Measurements from ENCODE around the gene TUBB4A.

TUBB4A gene

GRCh38 chr19:6534451-6535093 is 32.5 kb upstream of the TUBB4A start:
- ATAC-seq = no peak
- TF ChIP-seq RARB (CRISPR knock-in tag; IDR thresholded peaks at IDR 0.05) (no peak), ZFP30 (CRISPR knock-in tag; IDR thresholded peaks at IDR 0.05) (no peak), ZFP3 (CRISPR knock-in tag; IDR thresholded peaks at IDR 0.05) (no peak), POU6F1 (CRISPR knock-in tag; IDR thresholded peaks at IDR 0.05; ENCODE audit: borderline replicate concordance, low read depth) (no peak), ZNF8 (CRISPR knock-in tag; IDR thresholded peaks at IDR 0.05) (no peak), OSR1 (CRISPR knock-in tag; IDR thresholded peaks at IDR 0.05) (no peak), TCF4 (CRISPR knock-in tag; IDR thresholded peaks at IDR 0.05; ENCODE audit: borderline replicate concordance) (no peak), ISL1 (CRISPR knock-in tag; IDR thresholded peaks at IDR 0.05) (no peak), PPARA (CRISPR knock-in tag; IDR thresholded peaks at IDR 0.05; ENCODE audit: borderline replicate concordance) (no peak), ZNF565 (CRISPR knock-in tag; conservative IDR thresholded peaks at IDR 0.05; ENCODE audit: low read depth) (no peak), SNAI2 (CRISPR knock-in tag; IDR thresholded peaks at IDR 0.05) (no peak)
- TF ChIP-seq, protein P1, sequence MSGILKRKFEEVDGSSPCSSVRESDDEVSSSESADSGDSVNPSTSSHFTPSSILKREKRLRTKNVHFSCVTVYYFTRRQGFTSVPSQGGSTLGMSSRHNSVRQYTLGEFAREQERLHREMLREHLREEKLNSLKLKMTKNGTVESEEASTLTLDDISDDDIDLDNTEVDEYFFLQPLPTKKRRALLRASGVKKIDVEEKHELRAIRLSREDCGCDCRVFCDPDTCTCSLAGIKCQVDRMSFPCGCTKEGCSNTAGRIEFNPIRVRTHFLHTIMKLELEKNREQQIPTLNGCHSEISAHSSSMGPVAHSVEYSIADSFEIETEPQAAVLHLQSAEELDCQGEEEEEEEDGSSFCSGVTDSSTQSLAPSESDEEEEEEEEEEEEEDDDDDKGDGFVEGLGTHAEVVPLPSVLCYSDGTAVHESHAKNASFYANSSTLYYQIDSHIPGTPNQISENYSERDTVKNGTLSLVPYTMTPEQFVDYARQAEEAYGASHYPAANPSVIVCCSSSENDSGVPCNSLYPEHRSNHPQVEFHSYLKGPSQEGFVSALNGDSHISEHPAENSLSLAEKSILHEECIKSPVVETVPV (CRISPR knock-in tag; IDR thresholded peaks at IDR 0.05) = no peak
- TF ChIP-seq, protein P2, sequence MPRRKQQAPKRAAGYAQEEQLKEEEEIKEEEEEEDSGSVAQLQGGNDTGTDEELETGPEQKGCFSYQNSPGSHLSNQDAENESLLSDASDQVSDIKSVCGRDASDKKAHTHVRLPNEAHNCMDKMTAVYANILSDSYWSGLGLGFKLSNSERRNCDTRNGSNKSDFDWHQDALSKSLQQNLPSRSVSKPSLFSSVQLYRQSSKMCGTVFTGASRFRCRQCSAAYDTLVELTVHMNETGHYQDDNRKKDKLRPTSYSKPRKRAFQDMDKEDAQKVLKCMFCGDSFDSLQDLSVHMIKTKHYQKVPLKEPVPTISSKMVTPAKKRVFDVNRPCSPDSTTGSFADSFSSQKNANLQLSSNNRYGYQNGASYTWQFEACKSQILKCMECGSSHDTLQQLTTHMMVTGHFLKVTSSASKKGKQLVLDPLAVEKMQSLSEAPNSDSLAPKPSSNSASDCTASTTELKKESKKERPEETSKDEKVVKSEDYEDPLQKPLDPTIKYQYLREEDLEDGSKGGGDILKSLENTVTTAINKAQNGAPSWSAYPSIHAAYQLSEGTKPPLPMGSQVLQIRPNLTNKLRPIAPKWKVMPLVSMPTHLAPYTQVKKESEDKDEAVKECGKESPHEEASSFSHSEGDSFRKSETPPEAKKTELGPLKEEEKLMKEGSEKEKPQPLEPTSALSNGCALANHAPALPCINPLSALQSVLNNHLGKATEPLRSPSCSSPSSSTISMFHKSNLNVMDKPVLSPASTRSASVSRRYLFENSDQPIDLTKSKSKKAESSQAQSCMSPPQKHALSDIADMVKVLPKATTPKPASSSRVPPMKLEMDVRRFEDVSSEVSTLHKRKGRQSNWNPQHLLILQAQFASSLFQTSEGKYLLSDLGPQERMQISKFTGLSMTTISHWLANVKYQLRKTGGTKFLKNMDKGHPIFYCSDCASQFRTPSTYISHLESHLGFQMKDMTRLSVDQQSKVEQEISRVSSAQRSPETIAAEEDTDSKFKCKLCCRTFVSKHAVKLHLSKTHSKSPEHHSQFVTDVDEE (CRISPR knock-in tag; IDR thresholded peaks at IDR 0.05) = no peak

- TF ChIP-seq ZNF565 (CRISPR knock-in tag; conservative IDR thresholded peaks at IDR 0.05; ENCODE audit: low read depth) (no peak), GLIS3 (CRISPR knock-in tag; IDR thresholded peaks at IDR 0.05) (no peak), ZFP3 (CRISPR knock-in tag; IDR thresholded peaks at IDR 0.05) (no peak), ZNF70 (CRISPR knock-in tag; IDR thresholded peaks at IDR 0.05) (no peak), ESRRG (CRISPR knock-in tag; IDR thresholded peaks at IDR 0.05) (no peak), PPARA (CRISPR knock-in tag; IDR thresholded peaks at IDR 0.05; ENCODE audit: borderline replicate concordance) (no peak), TCF4 (CRISPR knock-in tag; IDR thresholded peaks at IDR 0.05; ENCODE audit: borderline replicate concordance) (no peak), ISL1 (CRISPR knock-in tag; IDR thresholded peaks at IDR 0.05) (no peak), ZC3H10 (CRISPR knock-in tag; IDR thresholded peaks at IDR 0.05) (no peak), SNAI2 (CRISPR knock-in tag; IDR thresholded peaks at IDR 0.05) (no peak)
- TF ChIP-seq, protein P2 (CRISPR knock-in tag; IDR thresholded peaks at IDR 0.05) = no peak
These were observed 31.8 kb upstream of the TUBB4A start for GRCh38 chr19:6533746-6534418.

DNA sequence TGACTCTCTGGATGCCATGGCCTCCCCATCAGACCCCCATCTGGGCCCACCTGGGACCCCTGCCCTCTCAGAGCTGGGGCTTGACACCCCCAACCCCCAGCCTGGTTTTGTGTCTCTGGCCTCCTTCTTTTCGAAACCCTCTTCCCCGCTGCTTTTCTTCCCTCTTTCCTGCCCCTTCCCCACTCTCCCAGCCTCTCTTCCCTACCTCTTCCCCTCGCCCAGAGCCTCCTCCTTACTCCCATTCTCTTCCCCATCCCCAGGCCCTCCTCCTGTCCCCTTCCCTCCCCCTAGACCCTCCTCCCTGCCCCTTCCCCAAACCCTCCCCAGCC is 30.9 kb upstream of the TUBB4A start:
- no peak for ATAC-seq
- TF ChIP-seq ZC3H10 (CRISPR knock-in tag; IDR thresholded peaks at IDR 0.05) = no peak
- TF ChIP-seq RARB (CRISPR knock-in tag; IDR thresholded peaks at IDR 0.05) = no peak
- TF ChIP-seq ZNF8 (CRISPR knock-in tag; IDR thresholded peaks at IDR 0.05) = no peak
- TF ChIP-seq ISL1 (CRISPR knock-in tag; IDR thresholded peaks at IDR 0.05) = no peak
- TF ChIP-seq CSDC2 (CRISPR knock-in tag; IDR thresholded peaks at IDR 0.05) = no peak
- TF ChIP-seq ZNF565 (CRISPR knock-in tag; conservative IDR thresholded peaks at IDR 0.05; ENCODE audit: low read depth) = no peak
- no peak for TF ChIP-seq ARNTL (CRISPR knock-in tag; IDR thresholded peaks at IDR 0.05; ENCODE audit: borderline replicate concordance, low read depth)
- TF ChIP-seq SNAI2 (CRISPR knock-in tag; IDR thresholded peaks at IDR 0.05) = no peak
- TF ChIP-seq, protein P1 (CRISPR knock-in tag; IDR thresholded peaks at IDR 0.05) = no peak
- TF ChIP-seq ZFP3 (CRISPR knock-in tag; IDR thresholded peaks at IDR 0.05) = no peak
- TF ChIP-seq, protein P3, sequence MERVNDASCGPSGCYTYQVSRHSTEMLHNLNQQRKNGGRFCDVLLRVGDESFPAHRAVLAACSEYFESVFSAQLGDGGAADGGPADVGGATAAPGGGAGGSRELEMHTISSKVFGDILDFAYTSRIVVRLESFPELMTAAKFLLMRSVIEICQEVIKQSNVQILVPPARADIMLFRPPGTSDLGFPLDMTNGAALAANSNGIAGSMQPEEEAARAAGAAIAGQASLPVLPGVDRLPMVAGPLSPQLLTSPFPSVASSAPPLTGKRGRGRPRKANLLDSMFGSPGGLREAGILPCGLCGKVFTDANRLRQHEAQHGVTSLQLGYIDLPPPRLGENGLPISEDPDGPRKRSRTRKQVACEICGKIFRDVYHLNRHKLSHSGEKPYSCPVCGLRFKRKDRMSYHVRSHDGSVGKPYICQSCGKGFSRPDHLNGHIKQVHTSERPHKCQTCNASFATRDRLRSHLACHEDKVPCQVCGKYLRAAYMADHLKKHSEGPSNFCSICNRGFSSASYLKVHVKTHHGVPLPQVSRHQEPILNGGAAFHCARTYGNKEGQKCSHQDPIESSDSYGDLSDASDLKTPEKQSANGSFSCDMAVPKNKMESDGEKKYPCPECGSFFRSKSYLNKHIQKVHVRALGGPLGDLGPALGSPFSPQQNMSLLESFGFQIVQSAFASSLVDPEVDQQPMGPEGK (CRISPR knock-in tag; IDR thresholded peaks at IDR 0.05; ENCODE audit: borderline replicate concordance) = no peak
- TF ChIP-seq ZFP30 (CRISPR knock-in tag; IDR thresholded peaks at IDR 0.05) = no peak
- TF ChIP-seq TCF4 (CRISPR knock-in tag; IDR thresholded peaks at IDR 0.05; ENCODE audit: borderline replicate concordance) = no peak
- TF ChIP-seq OSR1 (CRISPR knock-in tag; IDR thresholded peaks at IDR 0.05) = no peak
- TF ChIP-seq GLIS3 (CRISPR knock-in tag; IDR thresholded peaks at IDR 0.05) = no peak

More at GRCh38 chr19:6533746-6534418, 31.8 kb upstream of the TUBB4A start:
- ATAC-seq = no peak

All from SK-N-SH treated with all-trans-retinoic acid at 6 μM for 48 hours (cell line).